HG02938 (cell line): ENCODE measurements around the gene RGS5.

ENCODE experiments used
- ATAC-seq: cut with Tn5 transposase; IDR thresholded peaks from one replicate; pipeline ENCODE4 v1.9.1; 2021; ENCODE audit warnings: mild to moderate bottlenecking, moderate library complexity; ENCODE audit not compliant: unreplicated experiment

Gene RGS5

GRCh38 chr1:163186862-163187261, 15.9 kb downstream of the RGS5 start:
- no peak for ATAC-seq

GRCh38 chr1:163182330-163182949, 20.3 kb downstream of the RGS5 start:
- ATAC-seq: no peak

GRCh38 chr1:163178628-163179027, 24.1 kb downstream of the RGS5 start:
- no peak for ATAC-seq

GRCh38 chr1:163176797-163177196, 25.9 kb downstream of the RGS5 start:
- ATAC-seq: no peak

GRCh38 chr1:163174524-163175437, 27.9 kb downstream of the RGS5 start:
- no peak for ATAC-seq

GRCh38 chr1:163173121-163173520, 29.6 kb downstream of the RGS5 start:
- ATAC-seq: no peak

GRCh38 chr1:163172596-163172995, 30.1 kb downstream of the RGS5 start:
- ATAC-seq: no peak

- ATAC-seq: no peak
Measured at GRCh38 chr1:163171826-163172225, 30.9 kb downstream of the RGS5 start.

GRCh38 chr1:163170975-163171676, 31.6 kb downstream of the RGS5 start:
- no peak for ATAC-seq

- no peak for ATAC-seq
Measured at GRCh38 chr1:163170331-163170730, 32.4 kb downstream of the RGS5 start.

- ATAC-seq: no peak
Measured at GRCh38 chr1:163169553-163169952, 33.2 kb downstream of the RGS5 start.

- no peak for ATAC-seq
Measured at GRCh38 chr1:163168053-163168452, 34.7 kb downstream of the RGS5 start.

GRCh38 chr1:163166886-163167555, 35.7 kb downstream of the RGS5 start:
- no peak for ATAC-seq

GRCh38 chr1:163165119-163165518, 37.6 kb downstream of the RGS5 start:
- no peak for ATAC-seq

GRCh38 chr1:163163881-163164582, 38.7 kb downstream of the RGS5 start:
- no peak for ATAC-seq

- ATAC-seq: no peak
Measured at GRCh38 chr1:163163163-163163562, 39.6 kb downstream of the RGS5 start.

GRCh38 chr1:163162381-163162914, 40.3 kb downstream of the RGS5 start:
- no peak for ATAC-seq

GRCh38 chr1:163161841-163162240, 40.9 kb downstream of the RGS5 start:
- no peak for ATAC-seq

GRCh38 chr1:163161337-163161736, 41.4 kb downstream of the RGS5 start:
- ATAC-seq: no peak

- ATAC-seq: no peak
Measured at GRCh38 chr1:163155606-163156005, 47.1 kb downstream of the RGS5 start.
